C4-2B (cell line): ENCODE results near the gene TUBE1.

Experiments used
- ZFX ChIP-seq: fragments of 450-650 bp; IDR thresholded peaks from 2 replicates; pipeline ENCODE4 v1.6.1; 2017
- TF ChIP-seq, protein P1 (sequence below): fragments of 450-650 bp; conservative IDR thresholded peaks from 2 replicates; pipeline ENCODE4 v1.5.1; 2017; ENCODE audit warnings: mild to moderate bottlenecking

GRCh38 chr6:112032728-112033127 lies 54.6 kb downstream of the TUBE1 start:
- TF ChIP-seq, protein P1, sequence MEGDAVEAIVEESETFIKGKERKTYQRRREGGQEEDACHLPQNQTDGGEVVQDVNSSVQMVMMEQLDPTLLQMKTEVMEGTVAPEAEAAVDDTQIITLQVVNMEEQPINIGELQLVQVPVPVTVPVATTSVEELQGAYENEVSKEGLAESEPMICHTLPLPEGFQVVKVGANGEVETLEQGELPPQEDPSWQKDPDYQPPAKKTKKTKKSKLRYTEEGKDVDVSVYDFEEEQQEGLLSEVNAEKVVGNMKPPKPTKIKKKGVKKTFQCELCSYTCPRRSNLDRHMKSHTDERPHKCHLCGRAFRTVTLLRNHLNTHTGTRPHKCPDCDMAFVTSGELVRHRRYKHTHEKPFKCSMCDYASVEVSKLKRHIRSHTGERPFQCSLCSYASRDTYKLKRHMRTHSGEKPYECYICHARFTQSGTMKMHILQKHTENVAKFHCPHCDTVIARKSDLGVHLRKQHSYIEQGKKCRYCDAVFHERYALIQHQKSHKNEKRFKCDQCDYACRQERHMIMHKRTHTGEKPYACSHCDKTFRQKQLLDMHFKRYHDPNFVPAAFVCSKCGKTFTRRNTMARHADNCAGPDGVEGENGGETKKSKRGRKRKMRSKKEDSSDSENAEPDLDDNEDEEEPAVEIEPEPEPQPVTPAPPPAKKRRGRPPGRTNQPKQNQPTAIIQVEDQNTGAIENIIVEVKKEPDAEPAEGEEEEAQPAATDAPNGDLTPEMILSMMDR, result no peak
- no peak for TF ChIP-seq ZFX
